Lower leg skin (tissue), 4 donors: ENCODE results near the gene AFMID. TPM values are rescaled to one million over a fixed set of nuclear protein-coding genes. Genes with fewer than 3 reads are reported as not detected.

Source experiments
- DNase-seq, 2 donors: peaks; one replicate each; pipeline ENCODE4 v3.0.0-alpha.2; 2019; ENCODE audit warnings: low spot score in 2 of 2
- H3K4me3 ChIP-seq: fragments of 200-600 bp; sonication (generic); 2 replicates; pipeline ENCODE4 v1.5.1; 2017; ENCODE audit warnings: mild to moderate bottlenecking, low read depth; ENCODE audit not compliant: poor library complexity, severe bottlenecking
- CTCF ChIP-seq, 3 donors: fragments of 450-650 bp; IDR thresholded peaks; one replicate each; pipeline ENCODE4 v1.5.1; 2016; ENCODE audit warnings: antibody characterized with exemption in 3 of 3, mild to moderate bottlenecking in 3 of 3, moderate library complexity in 2 of 3
- POLR2A ChIP-seq, 2 donors: fragments of 450-650 bp; IDR thresholded peaks; one replicate each; pipeline ENCODE4 v1.6.1; 2016 to 2017; ENCODE audit warnings: antibody characterized with exemption in 2 of 2, mild to moderate bottlenecking in 1 of 2, moderate library complexity in 1 of 2
- WGBS, 2 donors: methylation state at CpG; one replicate each; pipeline ENCODE4 v1.1.5; 2018; 5-methylcytosine and 5-hydroxymethylcytosine counted together
- intact Hi-C: fragments of 100-400 bp; cut with DNase I; formaldehyde crosslinking; loops from one replicate; pipeline ENCODE4 v1.15.0; 2023; ENCODE audit warnings: low total_unique reads
- total RNA-seq, 4 donors: library from RNA; depleted of rRNA; stranded (reverse); fragments of >200 nt; gene quantifications; one replicate each; pipeline ENCODE4 v1.1.0, GENCODE V29; 2016

Gene AFMID
- total RNA-seq, 4 donors from 2014 or later: 41.4 to 77.7 (median 59.7) TPM

DNA sequence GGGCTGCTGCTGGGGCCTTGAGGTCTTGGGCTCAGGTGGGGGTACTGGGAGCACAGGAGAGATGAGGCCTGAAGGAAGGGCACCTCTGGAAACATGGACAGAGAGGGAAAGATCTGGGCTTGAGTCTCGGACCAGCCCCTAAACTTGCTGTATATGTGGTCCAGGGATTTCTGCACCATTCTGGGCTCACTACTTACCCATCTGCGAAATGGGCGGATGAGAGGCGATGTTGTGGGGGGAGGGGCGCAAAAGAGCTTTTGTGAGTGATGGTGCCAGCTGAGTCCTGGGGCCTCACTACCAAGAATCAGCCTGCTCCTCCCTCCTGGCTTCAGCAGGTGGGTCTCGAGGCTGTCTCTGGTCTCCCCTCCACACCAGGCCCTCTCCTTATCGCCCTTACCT lies 40.7 kb upstream of the AFMID start:
- TF ChIP-seq POLR2A (IDR thresholded peaks at IDR 0.05) (no peak), CTCF (IDR thresholded peaks at IDR 0.05) (no peak)
- no peak for DNase-seq
- intact Hi-C loops: no loop called here
- WGBS, 2 donors: 95 to 98% methylated on average over 7 of the region's 7 CpGs
- no peak overlapping the region for H3K4me3 ChIP-seq

- H3K4me3 ChIP-seq: no peak overlapping the region
- intact Hi-C loops: no loop called here
- DNase-seq: no peak
- TF ChIP-seq POLR2A (IDR thresholded peaks at IDR 0.05) (no peak), CTCF (IDR thresholded peaks at IDR 0.05) (no peak)
- 81 to 89% methylated on average over 5 to 6 of the region's 6 CpGs for whole genome bisulfite sequencing, 2 donors
Measured at GRCh38 chr17:78146881-78147280, 40.3 kb upstream of the AFMID start.

DNA sequence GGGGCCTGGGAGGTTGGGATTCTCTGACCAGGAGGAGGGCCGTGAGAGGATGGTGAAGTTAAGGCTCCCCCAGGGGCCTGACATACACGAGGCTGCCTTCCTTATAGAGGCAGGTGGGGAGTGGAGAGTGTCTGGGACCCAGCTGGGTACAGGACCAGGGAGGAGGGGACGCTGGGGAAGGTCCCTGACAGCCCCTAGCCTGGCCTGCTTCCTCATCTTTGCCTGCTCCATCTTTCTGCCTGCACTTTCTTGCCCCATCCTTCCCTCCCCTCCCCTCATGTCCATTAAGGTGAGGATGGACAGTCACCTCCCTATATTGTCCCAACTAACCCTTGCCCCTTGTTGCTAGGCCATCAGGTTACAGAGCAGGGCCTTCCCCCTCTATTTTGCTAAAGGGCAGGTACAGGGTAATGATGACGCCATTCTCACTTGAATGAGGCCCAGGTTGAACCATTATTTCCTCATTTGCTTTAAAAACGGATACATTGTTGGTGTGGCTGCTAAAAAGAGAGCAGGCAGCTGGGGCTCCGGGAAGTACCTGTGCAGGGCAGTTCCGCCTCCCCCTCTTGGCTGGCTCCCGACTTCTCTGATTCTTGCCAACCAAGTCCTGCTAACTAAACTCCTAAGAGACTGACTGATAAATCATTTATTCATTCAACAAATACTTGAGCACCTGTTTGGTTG lies 39.7 kb upstream of the AFMID start:
- no peak for DNase-seq
- 49 to 61% methylated on average over 8 of the region's 8 CpGs for WGBS, 2 donors
- TF ChIP-seq CTCF (IDR thresholded peaks at IDR 0.05): no peak
- no peak for TF ChIP-seq POLR2A (IDR thresholded peaks at IDR 0.05)
- H3K4me3 ChIP-seq: no peak overlapping the region
- intact Hi-C loops: no loop called here

- TF ChIP-seq CTCF (IDR thresholded peaks at IDR 0.05): no peak
- TF ChIP-seq POLR2A (IDR thresholded peaks at IDR 0.05): no peak
- H3K4me3 ChIP-seq: no peak overlapping the region
- WGBS, 2 donors: 75 to 76% methylated on average over 14 of the region's 14 CpGs
- intact Hi-C loops: no loop called here
- DNase-seq: no peak
Measured at GRCh38 chr17:78148286-78149016, 38.7 kb upstream of the AFMID start.

GRCh38 chr17:78151514-78152008 lies 35.6 kb upstream of the AFMID start:
- no peak overlapping the region for H3K4me3 ChIP-seq
- WGBS, 2 donors: 21 to 37% methylated on average over 7 of the region's 7 CpGs
- no peak for DNase-seq
- intact Hi-C loops: no loop called here
- TF ChIP-seq POLR2A (IDR thresholded peaks at IDR 0.05): no peak
